ENCODE measurements around the gene CASP1. TPM values are rescaled to one million over a fixed set of nuclear protein-coding genes. Genes with fewer than 3 reads are reported as not detected.

CASP1 gene
- total RNA-seq, 1 experiment from 2014 or later: not detected

DNA sequence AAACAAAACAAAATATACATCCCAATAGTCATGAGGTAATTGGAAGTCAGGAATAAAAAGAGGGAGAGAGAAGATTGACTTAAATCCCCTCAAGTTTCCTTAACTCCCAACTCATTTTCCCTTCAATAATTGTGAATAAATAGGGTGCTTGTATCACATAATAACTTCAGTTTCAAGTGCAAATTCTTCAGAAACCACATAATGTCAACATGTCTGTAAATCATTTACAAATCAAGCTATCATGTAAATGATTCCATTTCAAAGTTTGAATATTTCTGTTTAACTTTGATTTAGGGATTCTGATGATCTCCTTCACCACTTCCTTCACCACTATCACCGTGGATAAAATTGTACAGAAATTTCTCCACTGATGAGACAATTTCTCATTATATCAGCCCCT lies 35.2 kb downstream of the CASP1 start:
- Mint-ChIP-seq H3K27ac (no peak overlapping the region), H3K36me3 (no peaks in the 10 kb centered on the region; the same call in 1 of the 2 replicates), H3K4me3 (no peak overlapping the region), H3K9me3 (peaks cover 28% of the 10 kb centered on the region), H3K27me3 (ENCODE audit: low read depth) (no peaks in the 10 kb centered on the region), H3K4me1 (peaks cover 5% of the 10 kb centered on the region)
- DNase-seq (ENCODE audit: low spot score) (no peak), ATAC-seq (no peak)
- ChIA-PET POLR2A (no interaction called here), CTCF (no interaction called here)
- no peak for TF ChIP-seq TEAD1 (CRISPR knock-in tag; IDR thresholded peaks at IDR 0.05)
- TF ChIP-seq ZNF671 (CRISPR knock-in tag; IDR thresholded peaks at IDR 0.05): no peak
- TF ChIP-seq ZNF317 (CRISPR knock-in tag; IDR thresholded peaks at IDR 0.05; ENCODE audit: borderline replicate concordance, low read depth): no peak
- no peak for TF ChIP-seq USF1 (CRISPR knock-in tag; IDR thresholded peaks at IDR 0.05)
- no peak for TF ChIP-seq TCF7 (CRISPR knock-in tag; IDR thresholded peaks at IDR 0.05; ENCODE audit: low read depth)
- no peak for TF ChIP-seq ZNF138 (CRISPR knock-in tag; conservative IDR thresholded peaks at IDR 0.05)
- TF ChIP-seq ZBTB21 (CRISPR knock-in tag; IDR thresholded peaks at IDR 0.05; ENCODE audit: borderline replicate concordance): no peak
- no peak for TF ChIP-seq CTCF (IDR thresholded peaks at IDR 0.05)
- TF ChIP-seq NFYB (CRISPR knock-in tag; conservative IDR thresholded peaks at IDR 0.05; ENCODE audit: low read depth): no peak
- no peak for TF ChIP-seq IRF2 (CRISPR knock-in tag; IDR thresholded peaks at IDR 0.05; ENCODE audit: borderline replicate concordance, low read depth)
- TF ChIP-seq ZNF232 (CRISPR knock-in tag; IDR thresholded peaks at IDR 0.05): no peak
- no peak for TF ChIP-seq TEAD4 (CRISPR knock-in tag; IDR thresholded peaks at IDR 0.05)
- TF ChIP-seq, protein P1, sequence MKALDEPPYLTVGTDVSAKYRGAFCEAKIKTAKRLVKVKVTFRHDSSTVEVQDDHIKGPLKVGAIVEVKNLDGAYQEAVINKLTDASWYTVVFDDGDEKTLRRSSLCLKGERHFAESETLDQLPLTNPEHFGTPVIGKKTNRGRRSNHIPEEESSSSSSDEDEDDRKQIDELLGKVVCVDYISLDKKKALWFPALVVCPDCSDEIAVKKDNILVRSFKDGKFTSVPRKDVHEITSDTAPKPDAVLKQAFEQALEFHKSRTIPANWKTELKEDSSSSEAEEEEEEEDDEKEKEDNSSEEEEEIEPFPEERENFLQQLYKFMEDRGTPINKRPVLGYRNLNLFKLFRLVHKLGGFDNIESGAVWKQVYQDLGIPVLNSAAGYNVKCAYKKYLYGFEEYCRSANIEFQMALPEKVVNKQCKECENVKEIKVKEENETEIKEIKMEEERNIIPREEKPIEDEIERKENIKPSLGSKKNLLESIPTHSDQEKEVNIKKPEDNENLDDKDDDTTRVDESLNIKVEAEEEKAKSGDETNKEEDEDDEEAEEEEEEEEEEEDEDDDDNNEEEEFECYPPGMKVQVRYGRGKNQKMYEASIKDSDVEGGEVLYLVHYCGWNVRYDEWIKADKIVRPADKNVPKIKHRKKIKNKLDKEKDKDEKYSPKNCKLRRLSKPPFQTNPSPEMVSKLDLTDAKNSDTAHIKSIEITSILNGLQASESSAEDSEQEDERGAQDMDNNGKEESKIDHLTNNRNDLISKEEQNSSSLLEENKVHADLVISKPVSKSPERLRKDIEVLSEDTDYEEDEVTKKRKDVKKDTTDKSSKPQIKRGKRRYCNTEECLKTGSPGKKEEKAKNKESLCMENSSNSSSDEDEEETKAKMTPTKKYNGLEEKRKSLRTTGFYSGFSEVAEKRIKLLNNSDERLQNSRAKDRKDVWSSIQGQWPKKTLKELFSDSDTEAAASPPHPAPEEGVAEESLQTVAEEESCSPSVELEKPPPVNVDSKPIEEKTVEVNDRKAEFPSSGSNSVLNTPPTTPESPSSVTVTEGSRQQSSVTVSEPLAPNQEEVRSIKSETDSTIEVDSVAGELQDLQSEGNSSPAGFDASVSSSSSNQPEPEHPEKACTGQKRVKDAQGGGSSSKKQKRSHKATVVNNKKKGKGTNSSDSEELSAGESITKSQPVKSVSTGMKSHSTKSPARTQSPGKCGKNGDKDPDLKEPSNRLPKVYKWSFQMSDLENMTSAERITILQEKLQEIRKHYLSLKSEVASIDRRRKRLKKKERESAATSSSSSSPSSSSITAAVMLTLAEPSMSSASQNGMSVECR (CRISPR knock-in tag; IDR thresholded peaks at IDR 0.05; ENCODE audit: borderline replicate concordance): no peak
- TF ChIP-seq ZNF396 (CRISPR knock-in tag; IDR thresholded peaks at IDR 0.05; ENCODE audit: borderline replicate concordance): no peak
- TF ChIP-seq, protein P2, sequence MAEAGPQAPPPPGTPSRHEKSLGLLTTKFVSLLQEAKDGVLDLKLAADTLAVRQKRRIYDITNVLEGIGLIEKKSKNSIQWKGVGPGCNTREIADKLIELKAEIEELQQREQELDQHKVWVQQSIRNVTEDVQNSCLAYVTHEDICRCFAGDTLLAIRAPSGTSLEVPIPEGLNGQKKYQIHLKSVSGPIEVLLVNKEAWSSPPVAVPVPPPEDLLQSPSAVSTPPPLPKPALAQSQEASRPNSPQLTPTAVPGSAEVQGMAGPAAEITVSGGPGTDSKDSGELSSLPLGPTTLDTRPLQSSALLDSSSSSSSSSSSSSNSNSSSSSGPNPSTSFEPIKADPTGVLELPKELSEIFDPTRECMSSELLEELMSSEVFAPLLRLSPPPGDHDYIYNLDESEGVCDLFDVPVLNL (CRISPR knock-in tag; IDR thresholded peaks at IDR 0.05; ENCODE audit: borderline replicate concordance, low read depth): no peak
- no peak for TF ChIP-seq TP53 (CRISPR knock-in tag; IDR thresholded peaks at IDR 0.05)
- no peak for TF ChIP-seq NFE2L1 (CRISPR knock-in tag; IDR thresholded peaks at IDR 0.05)
- TF ChIP-seq ATF6 (CRISPR knock-in tag; IDR thresholded peaks at IDR 0.05): no peak
